Rectal smooth muscle tissue (tissue), 1 donor: ENCODE data around the gene ACTR8.
"Not testable (repeated sequence)": the region's sequence is repeated elsewhere in the genome, so short reads cannot be mapped to it uniquely, and the experiment has no call there.

ENCODE experiments used
- H3K27ac ChIP-seq: one replicate; pipeline ENCODE4 v1.7.0; 2013; ENCODE audit warnings: low read depth, low read length, inconsistent platforms
- H3K27me3 ChIP-seq: one replicate; pipeline ENCODE4 v1.7.0; 2013; ENCODE audit warnings: low read length; ENCODE audit not compliant: control insufficient read depth, insufficient read depth
- H3K36me3 ChIP-seq: one replicate; pipeline ENCODE4 v1.7.0; 2013; ENCODE audit warnings: low read length; ENCODE audit not compliant: control insufficient read depth, insufficient read depth
- H3K4me1 ChIP-seq: one replicate; pipeline ENCODE4 v1.7.0; 2013; ENCODE audit warnings: low read length; ENCODE audit not compliant: control insufficient read depth, insufficient read depth
- H3K4me3 ChIP-seq: one replicate; pipeline ENCODE4 v1.7.0; 2013; ENCODE audit warnings: low read length
- H3K9ac ChIP-seq: one replicate; pipeline ENCODE4 v1.7.0; 2013; ENCODE audit warnings: low read length

Gene ACTR8, protein sequence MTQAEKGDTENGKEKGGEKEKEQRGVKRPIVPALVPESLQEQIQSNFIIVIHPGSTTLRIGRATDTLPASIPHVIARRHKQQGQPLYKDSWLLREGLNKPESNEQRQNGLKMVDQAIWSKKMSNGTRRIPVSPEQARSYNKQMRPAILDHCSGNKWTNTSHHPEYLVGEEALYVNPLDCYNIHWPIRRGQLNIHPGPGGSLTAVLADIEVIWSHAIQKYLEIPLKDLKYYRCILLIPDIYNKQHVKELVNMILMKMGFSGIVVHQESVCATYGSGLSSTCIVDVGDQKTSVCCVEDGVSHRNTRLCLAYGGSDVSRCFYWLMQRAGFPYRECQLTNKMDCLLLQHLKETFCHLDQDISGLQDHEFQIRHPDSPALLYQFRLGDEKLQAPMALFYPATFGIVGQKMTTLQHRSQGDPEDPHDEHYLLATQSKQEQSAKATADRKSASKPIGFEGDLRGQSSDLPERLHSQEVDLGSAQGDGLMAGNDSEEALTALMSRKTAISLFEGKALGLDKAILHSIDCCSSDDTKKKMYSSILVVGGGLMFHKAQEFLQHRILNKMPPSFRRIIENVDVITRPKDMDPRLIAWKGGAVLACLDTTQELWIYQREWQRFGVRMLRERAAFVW

GRCh38 chr3:53881691-53882593 lies at the start of gene ACTR8:
Gene ACTR8 (minus strand): TSS chr3:53882152. CDS start chr3:53882101, 51 bp downstream.
- Histone ChIP-seq H3K4me3 (peak within 1 kb of the TSS; percentile 98), H3K9ac (peak within 1 kb of the TSS; percentile 82), H3K4me1 (peaks cover 6% of the 10 kb centered on the region), H3K27me3 (no peaks in the 10 kb centered on the region), H3K27ac (peak within 1 kb of the TSS; percentile 86), H3K36me3 (peaks cover 15% of the 10 kb centered on the region)

- H3K4me3 ChIP-seq, H3K27ac ChIP-seq, H3K36me3 ChIP-seq, H3K27me3 ChIP-seq, H3K4me1 ChIP-seq, H3K9ac ChIP-seq: not testable (repeated sequence)
Observed at GRCh38 chr3:53927208-53927872, 45.4 kb upstream of the ACTR8 start.

GRCh38 chr3:53921296-53921695 lies 39.3 kb upstream of the ACTR8 start:
- H3K9ac ChIP-seq, result no peak overlapping the region
- no peaks in the 10 kb centered on the region for H3K36me3 ChIP-seq
- H3K4me1 ChIP-seq, result no peaks in the 10 kb centered on the region
- H3K27me3 ChIP-seq, result no peaks in the 10 kb centered on the region
- no peak overlapping the region for H3K4me3 ChIP-seq
- no peak overlapping the region for H3K27ac ChIP-seq

- Histone ChIP-seq H3K27me3 (no peaks in the 10 kb centered on the region), H3K27ac (no peak overlapping the region), H3K36me3 (no peaks in the 10 kb centered on the region), H3K4me1 (no peaks in the 10 kb centered on the region), H3K4me3 (no peak overlapping the region), H3K9ac (no peak overlapping the region)
Observed at GRCh38 chr3:53919741-53920140, 37.8 kb upstream of the ACTR8 start.

GRCh38 chr3:53913401-53913800 lies 31.4 kb upstream of the ACTR8 start:
- no peak overlapping the region for H3K27ac ChIP-seq
- H3K36me3 ChIP-seq, result no peaks in the 10 kb centered on the region
- no peak overlapping the region for H3K9ac ChIP-seq
- H3K4me1 ChIP-seq, result no peaks in the 10 kb centered on the region
- H3K27me3 ChIP-seq, result no peaks in the 10 kb centered on the region
- H3K4me3 ChIP-seq, result no peak overlapping the region

DNA sequence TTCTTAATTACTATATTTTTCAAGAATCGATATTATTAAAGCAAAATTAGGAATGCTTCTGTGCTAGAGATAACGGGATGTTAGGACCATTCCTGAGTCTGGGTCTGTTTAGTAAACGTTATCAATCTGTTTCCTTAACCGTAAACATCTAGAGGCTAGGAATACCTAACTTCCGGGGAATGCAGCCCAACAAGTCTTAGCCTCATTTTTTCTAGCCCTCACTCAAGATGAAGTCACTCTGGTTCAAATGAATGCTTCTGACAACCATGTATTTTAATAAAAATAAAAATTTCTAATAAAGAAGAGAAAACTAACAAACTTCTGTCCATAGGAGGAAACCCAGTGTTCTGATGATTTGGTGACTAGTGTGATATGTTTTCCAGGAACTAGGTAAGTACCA lies 20.8 kb upstream of the ACTR8 start:
- Histone ChIP-seq H3K27me3 (no peaks in the 10 kb centered on the region), H3K36me3 (no peaks in the 10 kb centered on the region), H3K9ac (no peak overlapping the region), H3K27ac (no peak overlapping the region), H3K4me1 (no peaks in the 10 kb centered on the region), H3K4me3 (no peak overlapping the region)

- H3K4me3 ChIP-seq, result no peak overlapping the region
- H3K9ac ChIP-seq, result no peak overlapping the region
- no peaks in the 10 kb centered on the region for H3K36me3 ChIP-seq
- no peaks in the 10 kb centered on the region for H3K27me3 ChIP-seq
- H3K27ac ChIP-seq, result no peak overlapping the region
- no peaks in the 10 kb centered on the region for H3K4me1 ChIP-seq
Observed at GRCh38 chr3:53902067-53902466, 20.1 kb upstream of the ACTR8 start.

GRCh38 chr3:53900666-53901331 lies 18.8 kb upstream of the ACTR8 start:
- H3K9ac ChIP-seq, result no peak overlapping the region
- H3K36me3 ChIP-seq, result no peaks in the 10 kb centered on the region
- H3K27me3 ChIP-seq, result no peaks in the 10 kb centered on the region
- no peaks in the 10 kb centered on the region for H3K4me1 ChIP-seq
- no peak overlapping the region for H3K4me3 ChIP-seq
- no peak overlapping the region for H3K27ac ChIP-seq

DNA sequence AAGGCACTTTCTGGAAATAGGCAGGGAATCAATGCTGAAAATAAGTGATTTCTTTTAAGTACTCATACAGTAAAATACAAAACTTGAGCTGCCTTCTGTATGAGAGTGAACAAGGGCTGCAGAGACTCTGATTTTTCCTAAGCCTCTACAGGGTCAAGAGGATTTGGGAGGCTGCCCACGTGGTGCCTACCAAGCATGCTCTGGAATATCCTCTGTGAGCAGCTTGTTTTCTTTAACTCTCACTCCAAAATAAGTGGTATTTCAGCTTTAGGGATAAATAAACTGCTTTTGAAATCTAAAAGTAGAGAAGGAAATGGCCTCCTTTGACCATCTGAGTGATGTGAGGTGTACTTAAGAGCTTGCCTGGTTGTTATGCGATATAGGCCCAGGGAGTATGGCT lies 17.8 kb upstream of the ACTR8 start:
- H3K9ac ChIP-seq, result no peak overlapping the region
- no peaks in the 10 kb centered on the region for H3K27me3 ChIP-seq
- H3K27ac ChIP-seq, result no peak overlapping the region
- no peak overlapping the region for H3K4me3 ChIP-seq
- no peaks in the 10 kb centered on the region for H3K36me3 ChIP-seq
- H3K4me1 ChIP-seq, result no peaks in the 10 kb centered on the region

GRCh38 chr3:53892286-53892637 lies 10.3 kb upstream of the ACTR8 start:
- no peaks in the 10 kb centered on the region for H3K36me3 ChIP-seq
- H3K4me3 ChIP-seq, result peak overlapping the region; percentile 76
- H3K27ac ChIP-seq, result peak overlapping the region; percentile 90
- peaks cover 11% of the 10 kb centered on the region for H3K4me1 ChIP-seq
- no peaks in the 10 kb centered on the region for H3K27me3 ChIP-seq
- H3K9ac ChIP-seq, result peak overlapping the region; percentile 52

- Histone ChIP-seq H3K4me3 (peak within 1 kb of the TSS; percentile 96), H3K27ac (peak within 1 kb of the TSS; percentile 90), H3K9ac (peak within 1 kb of the TSS; percentile 98), H3K36me3 (no peaks in the 10 kb centered on the region), H3K4me1 (peaks cover 11% of the 10 kb centered on the region), H3K27me3 (no peaks in the 10 kb centered on the region)
Observed at GRCh38 chr3:53891497-53892285, 9.7 kb upstream of the ACTR8 start, which contains the start of gene SELENOK. Gene SELENOK (minus strand): TSS chr3:53891859.
